GM18526 (cell line): ENCODE measurements around the gene SELENOW.
"Not testable (repeated sequence)": the region's sequence is repeated elsewhere in the genome, so short reads cannot be mapped to it uniquely, and the experiment has no call there.

Experiments used
- POLR2A ChIP-seq: IDR thresholded peaks from 3 replicates; pipeline ENCODE4 v1.6.1; 2011; ENCODE audit not compliant: insufficient read length; ENCODE audit errors: extremely low read depth

SELENOW gene

GRCh38 chr19:47776568-47776967, 1.9 kb upstream of the SELENOW start:
- no peak for TF ChIP-seq POLR2A

GRCh38 chr19:47778954-47779351, 450 bp downstream of the SELENOW start:
- no peak for TF ChIP-seq POLR2A

GRCh38 chr19:47779524-47780214, 1.2 kb downstream of the SELENOW start:
- TF ChIP-seq POLR2A = no peak

GRCh38 chr19:47780215-47780551, 1.7 kb downstream of the SELENOW start:
- no peak for TF ChIP-seq POLR2A

GRCh38 chr19:47781590-47782262, 3.2 kb downstream of the SELENOW start:
- TF ChIP-seq POLR2A = no peak

GRCh38 chr19:47786566-47786965, 8.1 kb downstream of the SELENOW start:
- TF ChIP-seq POLR2A = no peak

- TF ChIP-seq POLR2A = no peak
Measured at GRCh38 chr19:47790398-47790814, 11.9 kb downstream of the SELENOW start.

- no peak for TF ChIP-seq POLR2A
Measured at GRCh38 chr19:47792616-47793015, 14.1 kb downstream of the SELENOW start.

GRCh38 chr19:47794526-47794925, 16.0 kb downstream of the SELENOW start:
- no peak for TF ChIP-seq POLR2A

GRCh38 chr19:47796785-47797184, 18.3 kb downstream of the SELENOW start:
- TF ChIP-seq POLR2A = no peak

GRCh38 chr19:47797996-47798903, 19.7 kb downstream of the SELENOW start:
- no peak for TF ChIP-seq POLR2A

GRCh38 chr19:47798904-47799266, 20.4 kb downstream of the SELENOW start:
- TF ChIP-seq POLR2A = no peak

GRCh38 chr19:47801270-47801669, 22.8 kb downstream of the SELENOW start:
- TF ChIP-seq POLR2A = no peak

GRCh38 chr19:47802521-47803043, 24.1 kb downstream of the SELENOW start:
- no peak for TF ChIP-seq POLR2A

- not testable (repeated sequence) for TF ChIP-seq POLR2A
Measured at GRCh38 chr19:47804451-47804850, 25.9 kb downstream of the SELENOW start, which contains the start of gene TPRX1. TPRX1 (minus strand) TSS chr19:47804551; CDS start chr19:47804539, 12 bp downstream.
